Neural cell (in vitro differentiated cells): ENCODE measurements around the gene ZNF235. TPM values are rescaled to one million over a fixed set of nuclear protein-coding genes. Genes with fewer than 3 reads are reported as not detected.
"Not testable (repeated sequence)": the region's sequence is repeated elsewhere in the genome, so short reads cannot be mapped to it uniquely, and the experiment has no call there.

Experiments
- H2AFZ ChIP-seq: fragments of 200-600, 300-800 bp; sonication (generic), shearing (Covaris generic); 2 replicates; pipeline ENCODE4 v1.6.0; 2014; ENCODE audit warnings: low read depth, mild to moderate bottlenecking, antibody characterized with exemption, low read length, moderate library complexity
- H3F3A ChIP-seq: fragments of 200-600 bp; shearing (Covaris generic); 2 replicates; pipeline ENCODE4 v1.6.1; 2016; ENCODE audit warnings: mild to moderate bottlenecking, moderate library complexity, mixed read lengths, antibody characterized with exemption, low read length; ENCODE audit not compliant: insufficient read depth, poor library complexity, severe bottlenecking
- H3K27ac ChIP-seq: fragments of 200-600, 300-800 bp; sonication (generic), shearing (Covaris generic); 2 replicates; pipeline ENCODE4 v1.5.1; 2014; ENCODE audit warnings: mild to moderate bottlenecking, low read length, moderate library complexity
- H3K27me3 ChIP-seq: fragments of 300-800, 200-600 bp; sonication (generic), shearing (Covaris generic); 2 replicates; pipeline ENCODE4 v1.6.0; 2014; ENCODE audit warnings: mild to moderate bottlenecking, low read depth, low read length, moderate library complexity; ENCODE audit not compliant: insufficient read depth
- H3K36me3 ChIP-seq: fragments of 300-800, 200-600 bp; sonication (generic), shearing (Covaris generic); 2 replicates; pipeline ENCODE4 v1.5.1; 2014; ENCODE audit warnings: mild to moderate bottlenecking, antibody characterized with exemption, low read length, moderate library complexity; ENCODE audit not compliant: insufficient read depth
- H3K4me2 ChIP-seq: fragments of 300-800, 200-600 bp; sonication (generic), shearing (Covaris generic); 2 replicates; pipeline ENCODE4 v1.6.0; 2014; ENCODE audit warnings: mild to moderate bottlenecking, low read length
- H3K4me3 ChIP-seq: fragments of 300-800, 200-600 bp; sonication (generic), shearing (Covaris generic); 2 replicates; pipeline ENCODE4 v1.5.1; 2014; ENCODE audit warnings: mild to moderate bottlenecking, low read length, moderate library complexity
- H3K79me2 ChIP-seq: fragments of 200-600 bp; shearing (Covaris generic); replicated peaks from 2 replicates; pipeline ENCODE4 v1.6.0; 2014; ENCODE audit warnings: mild to moderate bottlenecking, low read length, moderate library complexity; ENCODE audit not compliant: insufficient read depth
- H3K9ac ChIP-seq: fragments of 300-800, 200-600 bp; sonication (generic), shearing (Covaris generic); 2 replicates; pipeline ENCODE4 v1.6.1; 2016; ENCODE audit warnings: mild to moderate bottlenecking, low read length, mixed read lengths
- H3K9me2 ChIP-seq: fragments of 200-600 bp; shearing (Covaris generic); 2 replicates; pipeline ENCODE4 v1.6.1; 2016; ENCODE audit warnings: mild to moderate bottlenecking, low read length, mixed read lengths; ENCODE audit not compliant: insufficient read depth
- H3K9me3 ChIP-seq: fragments of 200-600, 300-800 bp; sonication (generic), shearing (Covaris generic); 2 replicates; pipeline ENCODE4 v1.6.1; 2016; ENCODE audit warnings: mild to moderate bottlenecking, mixed run types, low read length, moderate library complexity, mixed read lengths
- H4K20me1 ChIP-seq: fragments of 200-600 bp; shearing (Covaris generic); 2 replicates; pipeline ENCODE4 v1.6.1; 2016; ENCODE audit warnings: mild to moderate bottlenecking, mixed run types; ENCODE audit not compliant: insufficient read depth
- CTCF ChIP-seq: fragments of 450-650 bp; IDR thresholded peaks from 2 replicates; pipeline ENCODE4 v1.5.1; 2014; ENCODE audit warnings: antibody characterized with exemption, mild to moderate bottlenecking, moderate library complexity; ENCODE audit not compliant: poor library complexity, severe bottlenecking
- EP300 ChIP-seq: fragments of 450-650 bp; conservative IDR thresholded peaks from 2 replicates; pipeline ENCODE4 v1.6.1; 2014; ENCODE audit warnings: antibody characterized with exemption, mild to moderate bottlenecking, moderate library complexity; ENCODE audit not compliant: poor library complexity, severe bottlenecking
- EZH2 ChIP-seq: fragments of 200-600, 300-800 bp; shearing (Covaris generic), sonication (generic); IDR thresholded peaks from 2 replicates; pipeline ENCODE4 v1.6.1; 2014; ENCODE audit warnings: antibody characterized with exemption, low read length, borderline replicate concordance, mild to moderate bottlenecking; ENCODE audit not compliant: insufficient read depth, poor library complexity, severe bottlenecking
- MXI1 ChIP-seq: fragments of 450-650 bp; conservative IDR thresholded peaks from 2 replicates; pipeline ENCODE4 v1.6.1; 2014; ENCODE audit warnings: antibody characterized with exemption, mild to moderate bottlenecking; ENCODE audit not compliant: poor library complexity, severe bottlenecking
- POLR2AphosphoS5 ChIP-seq: IDR thresholded peaks from 2 replicates; pipeline ENCODE4 v1.6.1; 2012
- RAD21 ChIP-seq: fragments of 450-650 bp; conservative IDR thresholded peaks from 2 replicates; pipeline ENCODE4 v1.6.1; 2014; ENCODE audit warnings: antibody characterized with exemption, mild to moderate bottlenecking, moderate library complexity
- REST ChIP-seq: IDR thresholded peaks from 2 replicates; pipeline ENCODE4 v1.6.1; 2012; ENCODE audit warnings: borderline replicate concordance
- SMC3 ChIP-seq: fragments of 450-650 bp; conservative IDR thresholded peaks from 2 replicates; pipeline ENCODE4 v1.6.1; 2014; ENCODE audit warnings: antibody characterized with exemption, mild to moderate bottlenecking, moderate library complexity; ENCODE audit not compliant: poor library complexity
- TAF1 ChIP-seq: IDR thresholded peaks from 2 replicates; pipeline ENCODE4 v1.6.1; 2012; ENCODE audit warnings: low read depth
- polyA plus RNA-seq: library from polyadenylated mRNA; depleted of rRNA; stranded (reverse); fragments of >200 nt; gene quantifications from 2 replicates; pipeline ENCODE4 v1.2.3, GENCODE V29; 2014

Gene ZNF235
- polyA plus RNA-seq, 1 donor from 2014 or later = 12.6 TPM

GRCh38 chr19:44254496-44254895 is 50.3 kb downstream of the ZNF235 start:
- Histone ChIP-seq H3K27me3 (no peaks in the 10 kb centered on the region), H3K9me2 (no peaks in the 10 kb centered on the region), H3K27ac (no peak overlapping the region), H3K4me2 (no peak overlapping the region), H3K9ac (no peak overlapping the region), H3K9me3 (peaks cover 8% of the 10 kb centered on the region), H3K4me3 (no peak overlapping the region), H2AFZ (no peak overlapping the region), H3K36me3 (no peaks in the 10 kb centered on the region), H3F3A (no peaks in the 10 kb centered on the region), H3K79me2 (no peaks in the 10 kb centered on the region), H4K20me1 (no peaks in the 10 kb centered on the region)
- TF ChIP-seq EP300 = no peak
- no peak for TF ChIP-seq TAF1
- TF ChIP-seq CTCF = no peak
- TF ChIP-seq POLR2AphosphoS5 = no peak
- no peak for TF ChIP-seq SMC3
- no peak for TF ChIP-seq RAD21
- TF ChIP-seq EZH2 = no peak
- TF ChIP-seq REST = no peak
- TF ChIP-seq MXI1 = no peak

GRCh38 chr19:44253392-44253791 is 51.4 kb downstream of the ZNF235 start:
- H3K4me3 ChIP-seq = not testable (repeated sequence)

GRCh38 chr19:44252332-44252731 is 52.5 kb downstream of the ZNF235 start:
- H3K9ac ChIP-seq = not testable (repeated sequence)

More at GRCh38 chr19:44253392-44253791, 51.4 kb downstream of the ZNF235 start:
- not testable (repeated sequence) for H3K36me3 ChIP-seq, H3F3A ChIP-seq, H3K9ac ChIP-seq, H3K27me3 ChIP-seq, H3K4me2 ChIP-seq, H2AFZ ChIP-seq, H3K27ac ChIP-seq, H4K20me1 ChIP-seq, H3K9me2 ChIP-seq, H3K79me2 ChIP-seq, H3K9me3 ChIP-seq

More at GRCh38 chr19:44252332-44252731, 52.5 kb downstream of the ZNF235 start:
- not testable (repeated sequence) for H3K4me3 ChIP-seq, H3K79me2 ChIP-seq, H3K27ac ChIP-seq, H3K4me2 ChIP-seq, H3K9me3 ChIP-seq, H2AFZ ChIP-seq, H3K36me3 ChIP-seq, H4K20me1 ChIP-seq, H3F3A ChIP-seq, H3K27me3 ChIP-seq, H3K9me2 ChIP-seq
